Lower leg skin (tissue), 3 donors: ENCODE measurements around the gene PEX7.

Experiments used
- POLR2A ChIP-seq, 2 donors: fragments of 450-650 bp; IDR thresholded peaks; one replicate each; pipeline ENCODE4 v1.6.1; 2016 to 2017; ENCODE audit warnings: antibody characterized with exemption in 2 of 2, mild to moderate bottlenecking in 1 of 2, moderate library complexity in 1 of 2
- TF ChIP-seq, protein P1 (sequence below), 3 donors: fragments of 450-650 bp; IDR thresholded peaks; one replicate each; pipeline ENCODE4 v1.5.1; 2016; ENCODE audit warnings: antibody characterized with exemption in 3 of 3, mild to moderate bottlenecking in 3 of 3, moderate library complexity in 2 of 3

DNA sequence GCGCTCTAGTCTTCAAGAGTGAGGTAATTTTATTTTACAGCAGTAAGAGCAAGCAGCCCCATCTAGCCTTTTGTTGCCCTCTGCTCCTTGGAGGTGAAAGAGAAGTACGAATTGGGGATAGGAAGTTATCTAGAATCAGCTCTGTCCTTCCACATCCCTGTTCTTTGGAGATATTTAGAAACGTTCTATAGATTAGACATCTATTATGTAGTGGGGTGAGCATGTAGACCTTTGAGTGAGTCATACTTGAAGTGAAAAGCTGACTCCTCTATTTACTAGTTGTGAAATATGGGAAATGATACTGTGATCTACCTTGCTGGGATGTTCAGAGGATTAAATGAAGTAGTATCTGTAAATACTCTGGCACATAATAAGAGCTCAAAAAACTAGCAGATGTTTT, 63.7 kb downstream of the PEX7 start:
- TF ChIP-seq, protein P1, sequence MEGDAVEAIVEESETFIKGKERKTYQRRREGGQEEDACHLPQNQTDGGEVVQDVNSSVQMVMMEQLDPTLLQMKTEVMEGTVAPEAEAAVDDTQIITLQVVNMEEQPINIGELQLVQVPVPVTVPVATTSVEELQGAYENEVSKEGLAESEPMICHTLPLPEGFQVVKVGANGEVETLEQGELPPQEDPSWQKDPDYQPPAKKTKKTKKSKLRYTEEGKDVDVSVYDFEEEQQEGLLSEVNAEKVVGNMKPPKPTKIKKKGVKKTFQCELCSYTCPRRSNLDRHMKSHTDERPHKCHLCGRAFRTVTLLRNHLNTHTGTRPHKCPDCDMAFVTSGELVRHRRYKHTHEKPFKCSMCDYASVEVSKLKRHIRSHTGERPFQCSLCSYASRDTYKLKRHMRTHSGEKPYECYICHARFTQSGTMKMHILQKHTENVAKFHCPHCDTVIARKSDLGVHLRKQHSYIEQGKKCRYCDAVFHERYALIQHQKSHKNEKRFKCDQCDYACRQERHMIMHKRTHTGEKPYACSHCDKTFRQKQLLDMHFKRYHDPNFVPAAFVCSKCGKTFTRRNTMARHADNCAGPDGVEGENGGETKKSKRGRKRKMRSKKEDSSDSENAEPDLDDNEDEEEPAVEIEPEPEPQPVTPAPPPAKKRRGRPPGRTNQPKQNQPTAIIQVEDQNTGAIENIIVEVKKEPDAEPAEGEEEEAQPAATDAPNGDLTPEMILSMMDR (IDR thresholded peaks at IDR 0.05): no peak
- no peak for TF ChIP-seq POLR2A (IDR thresholded peaks at IDR 0.05)
